SK-N-SH (cell line): Measurements from ENCODE around the gene WDR35. TPM values are rescaled to one million over a fixed set of nuclear protein-coding genes. Genes with fewer than 3 reads are reported as not detected.

Source experiments
- CTCF ChIA-PET: fragments of 300-600, 350-600 bp; formaldehyde crosslinking; extraction: SDS; loops from one replicate; lab custom pipeline; 2021; lab: Yijun Ruan, JAX
- POLR2A ChIA-PET: fragments of 350-600 bp; sonication (Branson Sonifier 250); formaldehyde crosslinking; extraction: SDS; loops from one replicate; lab custom pipeline; 2020; ENCODE audit warnings: antibody characterized with exemption, inconsistent platforms; lab: Yijun Ruan, JAX
- DNase-seq: peaks from one replicate; pipeline ENCODE4 v3.0.0; 2012
- H2AFZ ChIP-seq: fragments of 200-600 bp; sonication (generic); 2 replicates; pipeline ENCODE4 v1.8.1; 2016; ENCODE audit warnings: antibody characterized with exemption, mild to moderate bottlenecking, low read depth
- H3F3A ChIP-seq: fragments of 200-600 bp; sonication (generic); replicated peaks from 2 replicates; pipeline ENCODE3; 2016; ENCODE audit warnings: antibody characterized with exemption, mild to moderate bottlenecking; ENCODE audit not compliant: insufficient read depth
- H3K27ac ChIP-seq, 2 experiments: fragments of 200-500 bp in 1 of 2; fragments of 200-600 bp in 1 of 2; sonication (Bioruptor generic) in 1 of 2; sonication (generic), shearing (Covaris generic) in 1 of 2; 2 replicates each; pipeline versions ENCODE4 v1.5.1 to v1.6.1; 2014 to 2016; ENCODE audit warnings: low read depth in 2 of 2, inconsistent platforms in 1 of 2, low read length in 1 of 2, mild to moderate bottlenecking in 1 of 2, mixed read lengths in 1 of 2
- H3K27me3 ChIP-seq: fragments of 200-600 bp; sonication (generic), shearing (Covaris generic); 2 replicates; pipeline ENCODE4 v1.6.1; 2016; ENCODE audit warnings: mixed run types; ENCODE audit not compliant: insufficient read depth
- H3K36me3 ChIP-seq, 2 experiments: fragments of 200-500 bp in 1 of 2; fragments of 200-600 bp in 1 of 2; sonication (Bioruptor generic) in 1 of 2; sonication (generic) in 1 of 2; replicated peaks in 1 of 2; 2 replicates each; pipeline versions ENCODE3 to v1.5.1; 2014 to 2016; ENCODE audit warnings: low read length in 1 of 2, mild to moderate bottlenecking in 1 of 2; ENCODE audit not compliant: insufficient read depth in 2 of 2, control insufficient read depth in 1 of 2
- H3K4me1 ChIP-seq, 2 experiments: fragments of 200-500 bp in 1 of 2; fragments of 200-600 bp in 1 of 2; sonication (Bioruptor generic) in 1 of 2; sonication (generic), shearing (Covaris generic) in 1 of 2; 2 replicates each; pipeline versions ENCODE4 v1.5.1 to v1.6.1; 2014 to 2016; ENCODE audit warnings: low read depth in 1 of 2, low read length in 1 of 2, mixed run types in 1 of 2; ENCODE audit not compliant: insufficient read depth in 2 of 2, control insufficient read depth in 1 of 2
- H3K4me2 ChIP-seq: fragments of 200-600 bp; sonication (generic), shearing (Covaris generic); 2 replicates; pipeline ENCODE4 v1.6.1; 2017; ENCODE audit warnings: mixed run types
- H3K4me3 ChIP-seq, 2 experiments: fragments of 200-500 bp in 1 of 2; fragments of 200-600 bp in 1 of 2; sonication (Bioruptor generic) in 1 of 2; sonication (generic), shearing (Covaris generic) in 1 of 2; 2 replicates each; pipeline versions ENCODE4 v1.5.1 to v1.8.1; 2014 to 2016; ENCODE audit warnings: low read depth in 2 of 2, inconsistent platforms in 1 of 2, low read length in 1 of 2, mild to moderate bottlenecking in 1 of 2, mixed read lengths in 1 of 2, moderate library complexity in 1 of 2
- H3K79me2 ChIP-seq: fragments of 200-600 bp; sonication (generic); 2 replicates; pipeline ENCODE4 v1.8.1; 2017; ENCODE audit warnings: mild to moderate bottlenecking; ENCODE audit not compliant: insufficient read depth
- H3K9ac ChIP-seq: fragments of 200-600 bp; sonication (generic); 2 replicates; pipeline ENCODE4 v1.6.1; 2017; ENCODE audit warnings: mixed run types
- H3K9me2 ChIP-seq: fragments of 200-600 bp; sonication (generic); 2 replicates; pipeline ENCODE4 v1.6.1; 2017; ENCODE audit warnings: mixed run types
- H3K9me3 ChIP-seq: fragments of 200-600 bp; sonication (generic); 2 replicates; pipeline ENCODE4 v1.6.1; 2017; ENCODE audit warnings: mixed run types, mild to moderate bottlenecking, moderate library complexity
- H4K20me1 ChIP-seq: fragments of 200-600 bp; sonication (generic); 2 replicates; pipeline ENCODE4 v1.6.1; 2017; ENCODE audit warnings: mild to moderate bottlenecking, mixed run types; ENCODE audit not compliant: insufficient read depth
- CHD2 ChIP-seq: fragments of 150-350 bp; IDR thresholded peaks from 2 replicates; pipeline ENCODE4 v1.6.1; 2018; ENCODE audit warnings: low read length; ENCODE audit not compliant: partially characterized antibody
- ELF1 ChIP-seq: IDR thresholded peaks from 2 replicates; pipeline ENCODE4 v1.4.0; 2012
- EZH2phosphoT487 ChIP-seq: fragments of 200-600 bp; sonication (generic); IDR thresholded peaks from 2 replicates; pipeline ENCODE4 v1.6.1; 2017; ENCODE audit warnings: low read depth, mixed run types, mild to moderate bottlenecking, antibody characterized with exemption, moderate library complexity, borderline replicate concordance
- FOSL2 ChIP-seq: IDR thresholded peaks from 2 replicates; pipeline ENCODE4 v1.4.0; 2012; ENCODE audit warnings: low read depth, mild to moderate bottlenecking, moderate library complexity, borderline replicate concordance
- FOXJ3 ChIP-seq: sonication (generic); formaldehyde crosslinking; IDR thresholded peaks from 2 replicates; pipeline ENCODE4 v1.5.1; 2020; ENCODE audit warnings: mild to moderate bottlenecking, missing genetic modification reagents
- GATA2 ChIP-seq: sonication (generic); formaldehyde crosslinking; IDR thresholded peaks from 2 replicates; pipeline ENCODE4 v1.5.0; 2020; ENCODE audit warnings: mild to moderate bottlenecking, missing genetic modification reagents
- IRF3 ChIP-seq: fragments of 150-350 bp; IDR thresholded peaks from 2 replicates; pipeline ENCODE4 v1.6.1; 2016; ENCODE audit warnings: mild to moderate bottlenecking, low read depth, low read length
- JUND ChIP-seq: IDR thresholded peaks from 2 replicates; pipeline ENCODE4 v1.4.0; 2012
- MEF2A ChIP-seq: IDR thresholded peaks from 2 replicates; pipeline ENCODE4 v1.4.0; 2012; ENCODE audit warnings: low read depth, borderline replicate concordance
- MXI1 ChIP-seq: IDR thresholded peaks from 2 replicates; pipeline ENCODE4 v1.6.1; 2012; ENCODE audit warnings: mild to moderate bottlenecking, low read depth, low read length, improper control_type of control experiment
- NFIC ChIP-seq: IDR thresholded peaks from 2 replicates; pipeline ENCODE4 v1.4.0; 2012; ENCODE audit warnings: borderline replicate concordance
- NRF1 ChIP-seq: IDR thresholded peaks from 2 replicates; pipeline ENCODE4 v1.6.1; 2012; ENCODE audit warnings: low read depth, mild to moderate bottlenecking, low read length
- RAD21 ChIP-seq: IDR thresholded peaks from 2 replicates; pipeline ENCODE4 v1.6.1; 2012; ENCODE audit warnings: mild to moderate bottlenecking, low read length
- RCOR1 ChIP-seq: fragments of 150-350 bp; IDR thresholded peaks from 2 replicates; pipeline ENCODE4 v1.6.1; 2017; ENCODE audit warnings: antibody characterized with exemption, low read length
- RFX5 ChIP-seq: IDR thresholded peaks from 2 replicates; pipeline ENCODE4 v1.6.1; 2012; ENCODE audit warnings: mild to moderate bottlenecking, improper control_type of control experiment, low read length
- RXRA ChIP-seq: IDR thresholded peaks from 2 replicates; pipeline ENCODE4 v1.4.0; 2012; ENCODE audit warnings: low read depth, mild to moderate bottlenecking, borderline replicate concordance
- SMC3 ChIP-seq: IDR thresholded peaks from 2 replicates; pipeline ENCODE4 v1.6.1; 2012; ENCODE audit warnings: low read depth, low read length, improper control_type of control experiment
- TCF12 ChIP-seq: IDR thresholded peaks from 2 replicates; pipeline ENCODE4 v1.4.0; 2012
- USF1 ChIP-seq: IDR thresholded peaks from 2 replicates; pipeline ENCODE4 v1.4.0; 2012; ENCODE audit warnings: low read depth, borderline replicate concordance
- YY1 ChIP-seq: IDR thresholded peaks from 2 replicates; pipeline ENCODE4 v1.4.0; 2012; ENCODE audit warnings: low read depth, mild to moderate bottlenecking
- WGBS: methylation state at CpG from one replicate; pipeline ENCODE4 v1.1.6; 2017; ENCODE audit warnings: low lambda C conversion rate; 5-methylcytosine and 5-hydroxymethylcytosine counted together
- polyA plus RNA-seq, 3 experiments: library from polyadenylated mRNA; depleted of rRNA; stranded (reverse); fragments of >200 nt; gene quantifications; 2 replicates each; pipeline ENCODE4 v1.2.3, GENCODE V29; 2012
- TF ChIP-seq, protein P1 (sequence below): IDR thresholded peaks from 2 replicates; pipeline ENCODE4 v1.4.0; 2012; ENCODE audit warnings: low read depth, borderline replicate concordance
- TF ChIP-seq, protein P2 (sequence below): IDR thresholded peaks from 2 replicates; pipeline ENCODE4; 2012

Gene WDR35
- polyA plus RNA-seq, 1 of the 3 experiments (the other 2 are of a cell fraction): 8.6 TPM

- Histone ChIP-seq H3K4me1 (no peaks in the 10 kb centered on the region), H3F3A (peaks cover 2% of the 10 kb centered on the region), H2AFZ (no peak overlapping the region), H3K27me3 (no peaks in the 10 kb centered on the region), H3K9me3 (no peaks in the 10 kb centered on the region; the same call in 1 of the 2 replicates), H3K27ac (no peak overlapping the region), H3K36me3 (no peaks in the 10 kb centered on the region), H3K9ac (no peak overlapping the region), H3K9me2 (no peaks in the 10 kb centered on the region), H3K4me2 (no peak overlapping the region), H3K4me3 (no peak overlapping the region), H3K79me2 (no peaks in the 10 kb centered on the region), H4K20me1 (no peaks in the 10 kb centered on the region)
- ChIA-PET POLR2A (no interaction called here), CTCF (no interaction called here)
- 92% methylated on average over 2 of the region's 2 CpGs for WGBS
- no peak for TF ChIP-seq IRF3
- TF ChIP-seq FOSL2: no peak
- TF ChIP-seq NFIC: no peak
- TF ChIP-seq EZH2phosphoT487: no peak
- DNase-seq: no peak
Measured at GRCh38 chr2:20018601-20019152, 28.8 kb upstream of the WDR35 start.

DNA sequence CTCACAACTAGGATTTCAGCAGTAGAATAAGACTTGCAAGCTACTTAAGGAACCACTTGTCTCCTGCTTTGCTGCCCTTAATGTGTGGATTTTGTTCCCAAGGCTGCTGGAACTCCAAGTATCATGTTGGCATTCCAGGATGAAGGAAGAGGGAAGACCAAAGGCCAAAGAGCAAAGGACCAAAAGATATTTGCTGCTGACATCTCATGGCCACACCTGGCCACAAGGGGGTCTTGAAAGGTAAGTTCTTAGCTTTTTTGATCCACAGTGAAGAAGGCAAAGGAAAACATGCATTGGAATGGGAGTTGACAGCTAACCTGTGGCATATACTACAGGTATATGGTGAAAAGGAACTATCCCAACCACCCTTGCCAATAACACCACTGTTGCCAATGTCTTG lies 26.4 kb upstream of the WDR35 start:
- POLR2A ChIA-PET: no interaction called here
- H3K79me2 ChIP-seq: no peaks in the 10 kb centered on the region
- TF ChIP-seq SMC3: no peak
- no peak for TF ChIP-seq NRF1
- TF ChIP-seq, protein P1, sequence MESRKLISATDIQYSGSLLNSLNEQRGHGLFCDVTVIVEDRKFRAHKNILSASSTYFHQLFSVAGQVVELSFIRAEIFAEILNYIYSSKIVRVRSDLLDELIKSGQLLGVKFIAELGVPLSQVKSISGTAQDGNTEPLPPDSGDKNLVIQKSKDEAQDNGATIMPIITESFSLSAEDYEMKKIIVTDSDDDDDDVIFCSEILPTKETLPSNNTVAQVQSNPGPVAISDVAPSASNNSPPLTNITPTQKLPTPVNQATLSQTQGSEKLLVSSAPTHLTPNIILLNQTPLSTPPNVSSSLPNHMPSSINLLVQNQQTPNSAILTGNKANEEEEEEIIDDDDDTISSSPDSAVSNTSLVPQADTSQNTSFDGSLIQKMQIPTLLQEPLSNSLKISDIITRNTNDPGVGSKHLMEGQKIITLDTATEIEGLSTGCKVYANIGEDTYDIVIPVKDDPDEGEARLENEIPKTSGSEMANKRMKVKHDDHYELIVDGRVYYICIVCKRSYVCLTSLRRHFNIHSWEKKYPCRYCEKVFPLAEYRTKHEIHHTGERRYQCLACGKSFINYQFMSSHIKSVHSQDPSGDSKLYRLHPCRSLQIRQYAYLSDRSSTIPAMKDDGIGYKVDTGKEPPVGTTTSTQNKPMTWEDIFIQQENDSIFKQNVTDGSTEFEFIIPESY: no peak
- no peak for TF ChIP-seq YY1
- TF ChIP-seq MXI1: no peak
- TF ChIP-seq IRF3: no peak
- no peak for TF ChIP-seq GATA2 (CRISPR knock-in tag)
- no peak for TF ChIP-seq RXRA
- TF ChIP-seq JUND: no peak
- no peak for TF ChIP-seq CHD2
- TF ChIP-seq FOXJ3 (CRISPR knock-in tag): no peak
- TF ChIP-seq MEF2A: no peak
- no peak for TF ChIP-seq RFX5
- TF ChIP-seq NFIC: no peak
- TF ChIP-seq, protein P2, sequence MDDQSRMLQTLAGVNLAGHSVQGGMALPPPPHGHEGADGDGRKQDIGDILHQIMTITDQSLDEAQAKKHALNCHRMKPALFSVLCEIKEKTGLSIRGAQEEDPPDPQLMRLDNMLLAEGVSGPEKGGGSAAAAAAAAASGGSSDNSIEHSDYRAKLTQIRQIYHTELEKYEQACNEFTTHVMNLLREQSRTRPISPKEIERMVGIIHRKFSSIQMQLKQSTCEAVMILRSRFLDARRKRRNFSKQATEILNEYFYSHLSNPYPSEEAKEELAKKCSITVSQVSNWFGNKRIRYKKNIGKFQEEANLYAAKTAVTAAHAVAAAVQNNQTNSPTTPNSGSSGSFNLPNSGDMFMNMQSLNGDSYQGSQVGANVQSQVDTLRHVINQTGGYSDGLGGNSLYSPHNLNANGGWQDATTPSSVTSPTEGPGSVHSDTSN: no peak
- TF ChIP-seq RAD21: no peak
- no peak for TF ChIP-seq ELF1
- TF ChIP-seq TCF12: no peak
- no peak for TF ChIP-seq RCOR1
- no peak for TF ChIP-seq USF1

More for the DNA sequence above, 26.4 kb upstream of the WDR35 start:
- no peaks in the 10 kb centered on the region for H4K20me1 ChIP-seq
- no peak for DNase-seq
- H3F3A ChIP-seq: peaks cover 4% of the 10 kb centered on the region
- no peaks in the 10 kb centered on the region for H3K27me3 ChIP-seq
- CTCF ChIA-PET: interaction anchor here (0.7 to 9.7 kb wide), 36 partner anchors 7 to 363 kb away, joined by 3 to 233 read pairs (median 12); partner anchors contain the start of genes LAPTM4A, SDC1 and WDR35
- H2AFZ ChIP-seq: no peak overlapping the region
- no peak overlapping the region for H3K4me2 ChIP-seq
- H3K27ac ChIP-seq: no peak overlapping the region
- no peaks in the 10 kb centered on the region for H3K36me3 ChIP-seq
- H3K9me3 ChIP-seq: no peaks in the 10 kb centered on the region
- no peak overlapping the region for H3K4me3 ChIP-seq
- peaks cover 0 to 12% of the 10 kb centered on the region in 2 experiments; a peak in 2 of 4 replicates for H3K4me1 ChIP-seq
- H3K9ac ChIP-seq: no peak overlapping the region
- no peaks in the 10 kb centered on the region for H3K9me2 ChIP-seq
